Measurements from ENCODE around the gene RPGRIP1.

DNA sequence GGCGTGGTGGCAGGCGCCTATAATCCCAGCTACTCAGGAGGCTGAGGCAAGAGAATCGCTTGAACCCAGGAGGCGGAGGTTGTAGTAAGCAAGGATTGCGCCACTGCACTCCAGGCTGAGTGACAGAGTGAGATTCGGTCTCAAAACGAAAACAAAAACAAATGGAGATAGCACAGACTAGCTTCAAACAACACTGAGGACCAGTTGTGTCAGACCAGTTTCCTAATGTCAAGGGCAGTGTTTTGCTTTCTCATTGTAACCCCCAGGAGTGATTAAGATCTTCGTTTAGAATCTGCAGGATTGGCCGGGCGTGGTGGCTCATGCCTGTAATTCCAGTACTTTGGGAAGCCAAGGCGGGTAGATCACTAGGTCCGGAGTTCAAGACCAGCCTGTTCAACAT is 18.5 kb downstream of the RPGRIP1 start:
- no peak for TF ChIP-seq YY1 (tag by site-specific recombination; IDR thresholded peaks at IDR 0.05)
- no peak for TF ChIP-seq ZNF184 (tag by site-specific recombination; IDR thresholded peaks at IDR 0.05)
- TF ChIP-seq, protein P1, sequence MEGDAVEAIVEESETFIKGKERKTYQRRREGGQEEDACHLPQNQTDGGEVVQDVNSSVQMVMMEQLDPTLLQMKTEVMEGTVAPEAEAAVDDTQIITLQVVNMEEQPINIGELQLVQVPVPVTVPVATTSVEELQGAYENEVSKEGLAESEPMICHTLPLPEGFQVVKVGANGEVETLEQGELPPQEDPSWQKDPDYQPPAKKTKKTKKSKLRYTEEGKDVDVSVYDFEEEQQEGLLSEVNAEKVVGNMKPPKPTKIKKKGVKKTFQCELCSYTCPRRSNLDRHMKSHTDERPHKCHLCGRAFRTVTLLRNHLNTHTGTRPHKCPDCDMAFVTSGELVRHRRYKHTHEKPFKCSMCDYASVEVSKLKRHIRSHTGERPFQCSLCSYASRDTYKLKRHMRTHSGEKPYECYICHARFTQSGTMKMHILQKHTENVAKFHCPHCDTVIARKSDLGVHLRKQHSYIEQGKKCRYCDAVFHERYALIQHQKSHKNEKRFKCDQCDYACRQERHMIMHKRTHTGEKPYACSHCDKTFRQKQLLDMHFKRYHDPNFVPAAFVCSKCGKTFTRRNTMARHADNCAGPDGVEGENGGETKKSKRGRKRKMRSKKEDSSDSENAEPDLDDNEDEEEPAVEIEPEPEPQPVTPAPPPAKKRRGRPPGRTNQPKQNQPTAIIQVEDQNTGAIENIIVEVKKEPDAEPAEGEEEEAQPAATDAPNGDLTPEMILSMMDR (tag by site-specific recombination; IDR thresholded peaks at IDR 0.05), result no peak
- no peak for TF ChIP-seq ZNF121 (tag by site-specific recombination; IDR thresholded peaks at IDR 0.05)
- TF ChIP-seq TCF7L2 (IDR thresholded peaks at IDR 0.05; ENCODE audit: borderline replicate concordance, low read depth, low read length), result no peak
- no peak for TF ChIP-seq GLIS1 (tag by site-specific recombination; IDR thresholded peaks at IDR 0.05)
- TF ChIP-seq GFI1B (tag by site-specific recombination; IDR thresholded peaks at IDR 0.05), result no peak
- TF ChIP-seq ZNF707 (tag by site-specific recombination; IDR thresholded peaks at IDR 0.05), result no peak
- no peak for TF ChIP-seq ZBTB7A (tag by site-specific recombination; IDR thresholded peaks at IDR 0.05; ENCODE audit: low read depth)
- no peak for TF ChIP-seq ZNF10 (tag by site-specific recombination; IDR thresholded peaks at IDR 0.05)
- TF ChIP-seq ZNF140 (tag by site-specific recombination; IDR thresholded peaks at IDR 0.05), result no peak
- TF ChIP-seq ZNF610 (tag by site-specific recombination; IDR thresholded peaks at IDR 0.05; ENCODE audit: borderline replicate concordance), result no peak
- TF ChIP-seq ZNF274 (IDR thresholded peaks at IDR 0.05; ENCODE audit: low read length), result no peak
- no peak for TF ChIP-seq ZNF274 (tag by site-specific recombination; IDR thresholded peaks at IDR 0.05; ENCODE audit: borderline replicate concordance)
- TF ChIP-seq SETDB1 (IDR thresholded peaks at IDR 0.05; ENCODE audit: insufficient read length, low read length), result no peak
